Vagina (tissue), 2 donors: ENCODE measurements around the gene RPA3. TPM values are rescaled to one million over a fixed set of nuclear protein-coding genes. Genes with fewer than 3 reads are reported as not detected.

ENCODE experiments used
- DNase-seq, 2 donors: peaks; one replicate each; pipeline ENCODE4 v3.0.0-alpha.2; 2017; ENCODE audit errors: extremely low spot score in 2 of 2
- H3K27ac ChIP-seq: fragments of 200-600 bp; sonication (generic); one replicate; pipeline ENCODE4 v1.5.1; 2019
- H3K27me3 ChIP-seq: fragments of 200-600 bp; sonication (generic); one replicate; pipeline ENCODE4 v1.5.1; 2019
- H3K36me3 ChIP-seq, 2 donors: fragments of 200-600 bp; sonication (generic); one replicate each; pipeline ENCODE4 v1.5.1; 2017 to 2019
- H3K4me1 ChIP-seq: fragments of 200-600 bp; sonication (generic); one replicate; pipeline ENCODE4 v1.5.1; 2019
- H3K4me3 ChIP-seq, 2 donors: fragments of 200-600 bp; sonication (generic); 1 replicate in 1 of 2; 2 replicates in 1 of 2; pipeline ENCODE4 v1.5.1; 2016 to 2019
- H3K9me3 ChIP-seq: fragments of 200-600 bp; sonication (generic); one replicate; pipeline ENCODE4 v1.5.1; 2019
- POLR2A ChIP-seq, 2 donors: fragments of 450-650 bp; IDR thresholded peaks; one replicate each; pipeline ENCODE4 v1.6.1; 2017; ENCODE audit warnings: antibody characterized with exemption in 2 of 2, mild to moderate bottlenecking in 2 of 2, moderate library complexity in 2 of 2
- POLR2AphosphoS5 ChIP-seq, 2 donors: sonication (generic); formaldehyde crosslinking; IDR thresholded peaks; one replicate each; pipeline ENCODE4 v1.9.0; 2017; ENCODE audit warnings: antibody characterized with exemption in 2 of 2, mild to moderate bottlenecking in 2 of 2, low read depth in 1 of 2; ENCODE audit not compliant: insufficient read depth in 1 of 2
- intact Hi-C: fragments of 100-400 bp; cut with DNase I; formaldehyde crosslinking; loops from one replicate; pipeline ENCODE4 v1.15.1; 2023
- total RNA-seq: library from RNA; depleted of rRNA; stranded (reverse); fragments of >200 nt; gene quantifications from one replicate; pipeline ENCODE4 v1.2.3, GENCODE V29; 2016
- TF ChIP-seq, protein P1 (sequence below), 3 experiments: fragments of 450-650 bp in 2 of 3; fragments of 200-600 bp in 1 of 3; sonication (generic) in 1 of 3; IDR thresholded peaks; one replicate each; pipeline ENCODE4 v1.5.1; 2017 to 2019; ENCODE audit warnings: antibody characterized with exemption in 3 of 3, mild to moderate bottlenecking in 2 of 3, moderate library complexity in 2 of 3

Gene RPA3
- total RNA-seq, 1 donor from 2014 or later = 12.3 TPM

DNA sequence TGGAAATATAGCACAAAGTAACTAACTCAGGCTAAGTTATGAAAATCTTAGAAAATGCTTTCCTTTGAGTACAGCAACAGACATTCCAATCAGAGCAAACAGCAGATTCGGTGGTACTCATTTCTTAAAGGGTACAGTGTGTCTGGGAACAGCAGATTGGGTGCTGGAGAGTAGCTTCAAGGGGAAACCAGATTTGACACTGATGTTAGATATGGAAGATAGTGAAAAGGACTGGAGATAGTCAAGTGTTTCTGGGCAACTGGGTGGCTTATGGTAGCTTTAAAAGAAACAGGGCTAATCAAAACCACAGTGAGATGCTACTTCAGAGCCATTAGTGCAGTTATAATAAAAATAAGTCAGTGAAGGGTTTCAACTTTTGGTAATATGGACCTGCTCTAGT lies 89.9 kb downstream of the RPA3 start:
- Histone ChIP-seq H3K4me3 (no peak overlapping the region), H3K27ac (no peak overlapping the region), H3K36me3 (no peaks in the 10 kb centered on the region), H3K4me1 (no peaks in the 10 kb centered on the region), H3K27me3 (no peaks in the 10 kb centered on the region), H3K9me3 (peaks cover 4% of the 10 kb centered on the region)
- intact Hi-C loops = no loop called here
- TF ChIP-seq, protein P1, sequence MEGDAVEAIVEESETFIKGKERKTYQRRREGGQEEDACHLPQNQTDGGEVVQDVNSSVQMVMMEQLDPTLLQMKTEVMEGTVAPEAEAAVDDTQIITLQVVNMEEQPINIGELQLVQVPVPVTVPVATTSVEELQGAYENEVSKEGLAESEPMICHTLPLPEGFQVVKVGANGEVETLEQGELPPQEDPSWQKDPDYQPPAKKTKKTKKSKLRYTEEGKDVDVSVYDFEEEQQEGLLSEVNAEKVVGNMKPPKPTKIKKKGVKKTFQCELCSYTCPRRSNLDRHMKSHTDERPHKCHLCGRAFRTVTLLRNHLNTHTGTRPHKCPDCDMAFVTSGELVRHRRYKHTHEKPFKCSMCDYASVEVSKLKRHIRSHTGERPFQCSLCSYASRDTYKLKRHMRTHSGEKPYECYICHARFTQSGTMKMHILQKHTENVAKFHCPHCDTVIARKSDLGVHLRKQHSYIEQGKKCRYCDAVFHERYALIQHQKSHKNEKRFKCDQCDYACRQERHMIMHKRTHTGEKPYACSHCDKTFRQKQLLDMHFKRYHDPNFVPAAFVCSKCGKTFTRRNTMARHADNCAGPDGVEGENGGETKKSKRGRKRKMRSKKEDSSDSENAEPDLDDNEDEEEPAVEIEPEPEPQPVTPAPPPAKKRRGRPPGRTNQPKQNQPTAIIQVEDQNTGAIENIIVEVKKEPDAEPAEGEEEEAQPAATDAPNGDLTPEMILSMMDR (IDR thresholded peaks at IDR 0.05) = no peak
- TF ChIP-seq POLR2A (IDR thresholded peaks at IDR 0.05) = no peak
- TF ChIP-seq POLR2AphosphoS5 (IDR thresholded peaks at IDR 0.05; ENCODE audit: insufficient read depth in 1 of 2, low read depth in 1 of 2) = no peak
- DNase-seq = no peak

- H3K9me3 ChIP-seq = no peaks in the 10 kb centered on the region
- no peaks in the 10 kb centered on the region for H3K27me3 ChIP-seq
- intact Hi-C loops = no loop called here
- H3K4me3 ChIP-seq = no peak overlapping the region
- no peaks in the 10 kb centered on the region for H3K4me1 ChIP-seq
- DNase-seq = no peak
- H3K27ac ChIP-seq = no peak overlapping the region
- TF ChIP-seq, protein P1 (IDR thresholded peaks at IDR 0.05) = no peak
- TF ChIP-seq POLR2AphosphoS5 (IDR thresholded peaks at IDR 0.05; ENCODE audit: insufficient read depth in 1 of 2, low read depth in 1 of 2) = no peak
- no peaks in the 10 kb centered on the region for H3K36me3 ChIP-seq
Measured at GRCh38 chr7:7620644-7621210, 97.7 kb downstream of the RPA3 start.

DNA sequence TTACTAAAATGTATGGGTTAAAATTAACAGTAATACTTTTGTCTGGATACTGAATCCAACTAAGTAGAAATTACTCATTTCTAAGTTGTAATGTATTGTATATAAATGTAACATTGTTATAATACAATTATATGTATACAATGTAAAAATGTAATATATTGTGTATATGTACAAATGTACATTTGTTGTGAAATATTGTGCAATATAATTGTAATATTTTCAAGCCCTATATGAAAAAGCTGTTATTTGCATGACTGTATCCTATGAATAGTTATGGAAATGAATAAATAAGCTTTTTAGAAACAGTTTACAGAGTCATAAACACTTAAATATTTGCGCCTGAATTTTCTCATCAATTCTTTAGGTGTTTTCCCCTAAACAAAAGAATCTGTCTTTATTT lies 98.2 kb downstream of the RPA3 start:
- no peaks in the 10 kb centered on the region for H3K36me3 ChIP-seq
- no peak overlapping the region for H3K27ac ChIP-seq
- no peaks in the 10 kb centered on the region for H3K27me3 ChIP-seq
- no peaks in the 10 kb centered on the region for H3K9me3 ChIP-seq
- intact Hi-C loops = no loop called here
- no peak for DNase-seq
- TF ChIP-seq POLR2AphosphoS5 (IDR thresholded peaks at IDR 0.05; ENCODE audit: insufficient read depth in 1 of 2, low read depth in 1 of 2) (no peak), POLR2A (IDR thresholded peaks at IDR 0.05) (no peak)
- TF ChIP-seq, protein P1 (IDR thresholded peaks at IDR 0.05) = no peak
- no peaks in the 10 kb centered on the region for H3K4me1 ChIP-seq
- H3K4me3 ChIP-seq = no peak overlapping the region

GRCh38 chr7:7618410-7618809 lies 100.0 kb downstream of the RPA3 start:
- Histone ChIP-seq H3K4me3 (no peak overlapping the region), H3K36me3 (no peaks in the 10 kb centered on the region), H3K9me3 (no peaks in the 10 kb centered on the region), H3K27ac (no peak overlapping the region), H3K27me3 (no peaks in the 10 kb centered on the region), H3K4me1 (no peaks in the 10 kb centered on the region)
- TF ChIP-seq POLR2AphosphoS5 (IDR thresholded peaks at IDR 0.05; ENCODE audit: insufficient read depth in 1 of 2, low read depth in 1 of 2) (no peak), POLR2A (IDR thresholded peaks at IDR 0.05) (no peak)
- TF ChIP-seq, protein P1 (IDR thresholded peaks at IDR 0.05) = no peak
- intact Hi-C loops = no loop called here
- no peak for DNase-seq

DNA sequence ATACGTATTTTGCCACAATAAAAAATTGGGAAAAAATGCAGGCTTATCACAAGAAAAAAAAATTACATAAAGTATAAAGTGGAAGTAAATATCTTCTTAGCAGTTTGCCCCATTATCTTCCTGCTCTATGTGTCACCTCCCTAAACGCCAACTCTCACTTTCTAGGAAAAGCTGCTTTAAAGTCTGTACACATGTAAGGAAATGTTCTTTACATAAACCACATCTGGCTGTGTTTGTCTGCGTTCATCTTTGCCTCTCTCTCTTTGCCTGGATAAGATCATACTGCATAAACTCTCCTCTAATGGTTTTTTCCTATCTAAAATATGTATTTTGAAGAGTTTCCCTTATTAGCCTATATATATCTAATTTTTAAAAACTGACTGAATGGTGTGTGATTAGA lies 100.9 kb downstream of the RPA3 start:
- TF ChIP-seq POLR2A (IDR thresholded peaks at IDR 0.05) = no peak
- TF ChIP-seq POLR2AphosphoS5 (IDR thresholded peaks at IDR 0.05; ENCODE audit: insufficient read depth in 1 of 2, low read depth in 1 of 2) = no peak
- TF ChIP-seq, protein P1 (IDR thresholded peaks at IDR 0.05) = no peak
- H3K4me1 ChIP-seq = no peaks in the 10 kb centered on the region
- no peaks in the 10 kb centered on the region for H3K27me3 ChIP-seq
- H3K27ac ChIP-seq = no peak overlapping the region
- intact Hi-C loops = no loop called here
- no peak overlapping the region for H3K4me3 ChIP-seq
- H3K9me3 ChIP-seq = no peaks in the 10 kb centered on the region
- DNase-seq = no peak
- no peaks in the 10 kb centered on the region for H3K36me3 ChIP-seq
